ENCODE measurements around the gene PRKCE. TPM values are rescaled to one million over a fixed set of nuclear protein-coding genes. Genes with fewer than 3 reads are reported as not detected.

The PRKCE gene
- 0.32 TPM for polyA plus RNA-seq (2013, experiment 1 of 2)
- polyA plus RNA-seq (2013, experiment 2 of 2) = 0.38 TPM

DNA sequence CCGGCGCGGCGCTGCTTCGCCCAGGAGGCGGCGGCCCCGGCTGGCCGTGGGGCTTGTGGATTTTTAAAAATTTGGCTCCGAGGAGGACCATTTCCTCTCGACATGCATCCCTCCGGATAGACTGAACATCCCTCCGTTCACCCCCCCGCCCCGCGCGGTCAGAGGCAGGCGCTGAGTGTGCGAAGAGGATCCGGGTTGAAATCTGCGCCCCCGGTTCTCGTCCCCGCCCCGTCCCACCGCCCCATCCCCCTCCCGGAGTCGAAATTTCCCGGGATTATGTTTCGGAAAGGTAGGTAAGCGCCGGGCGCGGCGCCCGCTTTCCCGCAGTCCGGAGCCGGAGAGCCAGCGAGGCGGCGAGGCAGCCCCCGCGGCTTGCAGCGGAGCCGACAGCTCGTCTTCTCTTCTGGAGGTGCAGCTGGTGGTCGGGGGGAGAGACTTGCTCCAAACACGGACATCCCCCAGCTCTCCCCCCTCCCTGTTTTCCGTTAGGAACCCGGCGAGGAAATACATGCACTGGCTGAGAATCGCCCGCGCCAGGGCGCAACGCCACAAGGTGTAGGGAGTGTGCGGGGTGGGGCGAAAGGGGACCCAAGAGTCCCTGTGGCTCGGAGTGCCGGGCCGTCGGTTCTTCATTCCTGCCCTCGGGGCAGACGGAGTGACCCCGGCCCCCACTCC lies at the start of gene PRKCE:
TSS of gene PRKCE (plus strand) at position 261 of the 675 bp plus-strand sequence.
- H3K23ac ChIP-seq (ENCODE audit: low read length) = peak within 1 kb of the TSS; percentile 97
- H3K9ac ChIP-seq (ENCODE audit: low read length) = peak within 1 kb of the TSS; percentile 83
- DNase-seq = no peak
- H4K5ac ChIP-seq (ENCODE audit: low read length) = no peak within 1 kb of the TSS
- H2BK5ac ChIP-seq (ENCODE audit: low read length) = no peak within 1 kb of the TSS
- no peak within 1 kb of the TSS for H2BK15ac ChIP-seq (replicated peaks; ENCODE audit: low read depth)
- no CpG with 5 or more reads among the region's 66 CpGs for WGBS (ENCODE audit: extremely low coverage, insufficient coverage, low lambda C conversion rate)
- no peak within 1 kb of the TSS for H2BK120ac ChIP-seq (ENCODE audit: low read depth, low read length)
- no peaks in the 10 kb centered on the region for H3K36me3 ChIP-seq (ENCODE audit: control insufficient read depth, insufficient read depth, low read length)
- H4K8ac ChIP-seq (ENCODE audit: low read depth, low read length) = no peak within 1 kb of the TSS
- no peak within 1 kb of the TSS for H3K27ac ChIP-seq (ENCODE audit: low read depth, low read length)
- H3K4me3 ChIP-seq (ENCODE audit: low read length) = peak within 1 kb of the TSS; percentile 70
- H3K79me1 ChIP-seq (ENCODE audit: low read length) = no peaks in the 10 kb centered on the region
- peak within 1 kb of the TSS; percentile 86 for H3K4me2 ChIP-seq (ENCODE audit: low read length)
- H2AK5ac ChIP-seq (ENCODE audit: low read length) = no peak within 1 kb of the TSS
- no peak within 1 kb of the TSS for H3K4ac ChIP-seq (ENCODE audit: low read depth, low read length)
- H3K18ac ChIP-seq (ENCODE audit: low read length) = no peak within 1 kb of the TSS
- peak within 1 kb of the TSS; percentile 82 for H3K56ac ChIP-seq (ENCODE audit: low read length)
- H3K4me1 ChIP-seq (ENCODE audit: control insufficient read depth, low read depth, low read length) = peaks cover 4% of the 10 kb centered on the region
- peaks cover 25% of the 10 kb centered on the region for H3K27me3 ChIP-seq (ENCODE audit: insufficient read depth, low read length, poor library complexity)
- H3K79me2 ChIP-seq (ENCODE audit: control insufficient read depth, insufficient read depth, low read length) = no peaks in the 10 kb centered on the region

DNA sequence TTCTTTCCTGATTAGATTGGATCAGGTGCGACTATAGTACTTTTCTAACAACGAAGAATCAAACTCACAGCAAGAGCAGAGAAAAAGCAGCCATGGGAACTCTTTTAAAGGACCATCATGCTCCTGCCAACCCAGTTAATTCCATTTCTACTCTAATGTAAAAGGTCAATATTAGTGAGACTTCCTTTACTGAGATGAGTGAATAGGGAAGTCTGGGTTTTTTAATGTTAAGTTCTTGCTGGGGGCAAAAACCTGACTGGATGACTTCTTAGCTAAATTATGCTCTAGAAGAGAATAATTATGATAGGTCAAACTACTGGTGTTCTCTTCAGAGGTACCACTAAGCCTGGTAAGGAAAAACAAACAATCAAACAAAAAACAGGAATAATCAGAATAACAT lies 48.9 kb upstream of the PRKCE start:
- Histone ChIP-seq H3K4me2 (ENCODE audit: low read length) (no peak overlapping the region), H3K79me2 (ENCODE audit: control insufficient read depth, insufficient read depth, low read length) (peaks cover 5% of the 10 kb centered on the region), H4K8ac (ENCODE audit: low read depth, low read length) (no peak overlapping the region), H3K18ac (ENCODE audit: low read length) (no peak overlapping the region), H3K27me3 (ENCODE audit: insufficient read depth, low read length, poor library complexity) (no peaks in the 10 kb centered on the region), H3K4me3 (ENCODE audit: low read length) (no peak overlapping the region), H4K5ac (ENCODE audit: low read length) (no peak overlapping the region), H2BK15ac (replicated peaks; ENCODE audit: low read depth) (no peak overlapping the region), H3K23ac (ENCODE audit: low read length) (no peak overlapping the region), H3K79me1 (ENCODE audit: low read length) (peaks cover 4% of the 10 kb centered on the region), H2BK120ac (ENCODE audit: low read depth, low read length) (no peak overlapping the region), H3K27ac (ENCODE audit: low read depth, low read length) (no peak overlapping the region), H3K36me3 (ENCODE audit: control insufficient read depth, insufficient read depth, low read length) (peaks cover 5% of the 10 kb centered on the region), H3K9ac (ENCODE audit: low read length) (no peak overlapping the region), H3K4ac (ENCODE audit: low read depth, low read length) (no peak overlapping the region), H3K4me1 (ENCODE audit: control insufficient read depth, low read depth, low read length) (no peaks in the 10 kb centered on the region), H2AK5ac (ENCODE audit: low read length) (no peak overlapping the region), H2BK5ac (ENCODE audit: low read length) (no peak overlapping the region), H3K56ac (ENCODE audit: low read length) (no peak overlapping the region)
- no CpG with 5 or more reads among the region's 2 CpGs for WGBS (ENCODE audit: extremely low coverage, insufficient coverage, low lambda C conversion rate)
- no peak for DNase-seq

GRCh38 chr2:45605116-45605515 lies 46.4 kb upstream of the PRKCE start:
- Histone ChIP-seq H2AK5ac (ENCODE audit: low read length) (no peak overlapping the region), H2BK5ac (ENCODE audit: low read length) (no peak overlapping the region), H3K23ac (ENCODE audit: low read length) (no peak overlapping the region), H3K79me1 (ENCODE audit: low read length) (peaks cover 8% of the 10 kb centered on the region), H3K4me2 (ENCODE audit: low read length) (no peak overlapping the region), H2BK120ac (ENCODE audit: low read depth, low read length) (no peak overlapping the region), H3K79me2 (ENCODE audit: control insufficient read depth, insufficient read depth, low read length) (peaks cover 10% of the 10 kb centered on the region), H3K4me3 (ENCODE audit: low read length) (no peak overlapping the region), H4K8ac (ENCODE audit: low read depth, low read length) (no peak overlapping the region), H3K4me1 (ENCODE audit: control insufficient read depth, low read depth, low read length) (no peaks in the 10 kb centered on the region), H3K27ac (ENCODE audit: low read depth, low read length) (no peak overlapping the region), H3K18ac (ENCODE audit: low read length) (no peak overlapping the region), H2BK15ac (replicated peaks; ENCODE audit: low read depth) (no peak overlapping the region), H3K56ac (ENCODE audit: low read length) (no peak overlapping the region), H3K36me3 (ENCODE audit: control insufficient read depth, insufficient read depth, low read length) (peaks cover 5% of the 10 kb centered on the region), H3K4ac (ENCODE audit: low read depth, low read length) (no peak overlapping the region), H4K5ac (ENCODE audit: low read length) (no peak overlapping the region), H3K27me3 (ENCODE audit: insufficient read depth, low read length, poor library complexity) (no peaks in the 10 kb centered on the region), H3K9ac (ENCODE audit: low read length) (no peak overlapping the region)
- no CpG with 5 or more reads among the region's 2 CpGs for WGBS (ENCODE audit: extremely low coverage, insufficient coverage, low lambda C conversion rate)
- no peak for DNase-seq

GRCh38 chr2:45606796-45607195 lies 44.7 kb upstream of the PRKCE start:
- Histone ChIP-seq H3K4ac (ENCODE audit: low read depth, low read length) (no peak overlapping the region), H2BK120ac (ENCODE audit: low read depth, low read length) (no peak overlapping the region), H4K8ac (ENCODE audit: low read depth, low read length) (no peak overlapping the region), H3K79me1 (ENCODE audit: low read length) (peaks cover 10% of the 10 kb centered on the region), H3K4me2 (ENCODE audit: low read length) (no peak overlapping the region), H3K23ac (ENCODE audit: low read length) (no peak overlapping the region), H2BK15ac (replicated peaks; ENCODE audit: low read depth) (no peak overlapping the region), H3K36me3 (ENCODE audit: control insufficient read depth, insufficient read depth, low read length) (peaks cover under 1% of the 10 kb centered on the region), H2BK5ac (ENCODE audit: low read length) (no peak overlapping the region), H3K56ac (ENCODE audit: low read length) (no peak overlapping the region), H2AK5ac (ENCODE audit: low read length) (no peak overlapping the region), H3K4me1 (ENCODE audit: control insufficient read depth, low read depth, low read length) (no peaks in the 10 kb centered on the region), H3K9ac (ENCODE audit: low read length) (no peak overlapping the region), H3K27me3 (ENCODE audit: insufficient read depth, low read length, poor library complexity) (no peaks in the 10 kb centered on the region), H3K79me2 (ENCODE audit: control insufficient read depth, insufficient read depth, low read length) (peaks cover 11% of the 10 kb centered on the region), H3K4me3 (ENCODE audit: low read length) (no peak overlapping the region), H3K27ac (ENCODE audit: low read depth, low read length) (no peak overlapping the region), H4K5ac (ENCODE audit: low read length) (no peak overlapping the region), H3K18ac (ENCODE audit: low read length) (no peak overlapping the region)
- no CpG with 5 or more reads among the region's 1 CpG for WGBS (ENCODE audit: extremely low coverage, insufficient coverage, low lambda C conversion rate)
- DNase-seq = no peak

DNA sequence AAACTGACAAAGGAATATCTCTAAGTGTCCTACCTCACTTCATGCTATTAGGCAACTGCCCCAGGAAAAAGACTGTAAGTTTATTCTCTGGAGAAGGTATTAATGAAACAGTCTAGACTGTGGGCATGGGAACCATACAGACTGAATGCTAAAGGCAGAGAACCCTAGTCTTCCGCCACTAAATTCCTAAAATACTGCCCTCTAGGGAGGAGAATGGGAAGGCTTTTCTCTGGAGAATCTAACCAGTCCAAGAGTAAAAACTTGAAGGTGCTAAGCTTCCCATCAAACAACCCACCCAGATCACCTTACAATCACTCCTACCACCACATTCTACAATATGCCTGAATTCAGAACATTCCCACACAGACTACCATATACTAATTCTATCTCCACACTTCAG lies 43.8 kb upstream of the PRKCE start:
- H4K5ac ChIP-seq (ENCODE audit: low read length) = no peak overlapping the region

More for the DNA sequence above, 43.8 kb upstream of the PRKCE start:
- Histone ChIP-seq H2BK120ac (ENCODE audit: low read depth, low read length) (no peak overlapping the region), H3K4me3 (ENCODE audit: low read length) (no peak overlapping the region), H3K4me2 (ENCODE audit: low read length) (no peak overlapping the region), H3K23ac (ENCODE audit: low read length) (no peak overlapping the region), H3K9ac (ENCODE audit: low read length) (no peak overlapping the region), H4K8ac (ENCODE audit: low read depth, low read length) (no peak overlapping the region), H3K79me2 (ENCODE audit: control insufficient read depth, insufficient read depth, low read length) (peaks cover 11% of the 10 kb centered on the region), H2BK5ac (ENCODE audit: low read length) (no peak overlapping the region), H3K56ac (ENCODE audit: low read length) (no peak overlapping the region), H3K18ac (ENCODE audit: low read length) (no peak overlapping the region), H3K79me1 (ENCODE audit: low read length) (peaks cover 10% of the 10 kb centered on the region), H3K4me1 (ENCODE audit: control insufficient read depth, low read depth, low read length) (no peaks in the 10 kb centered on the region), H2AK5ac (ENCODE audit: low read length) (no peak overlapping the region), H3K27me3 (ENCODE audit: insufficient read depth, low read length, poor library complexity) (no peaks in the 10 kb centered on the region), H2BK15ac (replicated peaks; ENCODE audit: low read depth) (no peak overlapping the region), H3K27ac (ENCODE audit: low read depth, low read length) (no peak overlapping the region), H3K36me3 (ENCODE audit: control insufficient read depth, insufficient read depth, low read length) (no peaks in the 10 kb centered on the region), H3K4ac (ENCODE audit: low read depth, low read length) (no peak overlapping the region)
- peak; percentile 76 for DNase-seq
- WGBS (ENCODE audit: extremely low coverage, insufficient coverage, low lambda C conversion rate) = no CpG with 5 or more reads among the region's 1 CpG
